GM04504 (cell line): Measurements from ENCODE around the gene COL8A1.
"Not testable (repeated sequence)": the region's sequence is repeated elsewhere in the genome, so short reads cannot be mapped to it uniquely, and the experiment has no call there.

Source experiments
- DNase-seq: peaks from one replicate; pipeline ENCODE4 v3.0.0-alpha.2; 2012; ENCODE audit warnings: low read depth

COL8A1 gene

GRCh38 chr3:99805160-99805559, 166.8 kb downstream of the COL8A1 start:
- no peak for DNase-seq

- peak; percentile 51 for DNase-seq
Measured at GRCh38 chr3:99808163-99808794, 169.9 kb downstream of the COL8A1 start.

GRCh38 chr3:99809565-99809964, 171.2 kb downstream of the COL8A1 start:
- no peak for DNase-seq

GRCh38 chr3:99810403-99810802, 172.0 kb downstream of the COL8A1 start:
- DNase-seq: no peak

- DNase-seq: no peak
Measured at GRCh38 chr3:99817047-99817436, 178.6 kb downstream of the COL8A1 start.

- peak; percentile 71 for DNase-seq
Measured at GRCh38 chr3:99817437-99818240, 179.2 kb downstream of the COL8A1 start, which contains the start of gene CMSS1. Gene CMSS1, plus strand, starts transcription at chr3:99817862.

- DNase-seq: no peak
Measured at GRCh38 chr3:99818818-99819217, 180.4 kb downstream of the COL8A1 start.

- DNase-seq: no peak
Measured at GRCh38 chr3:99823723-99824711, 185.6 kb downstream of the COL8A1 start.

GRCh38 chr3:99825004-99825640, 186.7 kb downstream of the COL8A1 start:
- DNase-seq: no peak

GRCh38 chr3:99829844-99830243, 191.4 kb downstream of the COL8A1 start:
- DNase-seq: no peak

- no peak for DNase-seq
Measured at GRCh38 chr3:99833617-99834205, 195.3 kb downstream of the COL8A1 start.

- no peak for DNase-seq
Measured at GRCh38 chr3:99834211-99834957, 196.0 kb downstream of the COL8A1 start.

GRCh38 chr3:99836681-99837080, 198.3 kb downstream of the COL8A1 start:
- no peak for DNase-seq

- DNase-seq: no peak
Measured at GRCh38 chr3:99837715-99838114, 199.3 kb downstream of the COL8A1 start.

GRCh38 chr3:99838755-99839154, 200.4 kb downstream of the COL8A1 start:
- no peak for DNase-seq

- no peak for DNase-seq
Measured at GRCh38 chr3:99839613-99840012, 201.2 kb downstream of the COL8A1 start.

GRCh38 chr3:99841949-99842348, 203.6 kb downstream of the COL8A1 start:
- DNase-seq: not testable (repeated sequence)

GRCh38 chr3:99842826-99843589, 204.6 kb downstream of the COL8A1 start:
- peak; percentile 30 for DNase-seq

GRCh38 chr3:99843590-99844258, 205.3 kb downstream of the COL8A1 start:
- no peak for DNase-seq
